Amygdala (tissue), 56 donors: ENCODE results near the gene CCDC142.
A peak's percentile ranks its signal among the peaks of the same experiment; 100 is the strongest.

Experiments
- DNase-seq, 56 donors: peaks; one replicate each; lab custom pipeline; 2025; lab: John Stamatoyannopoulos, UW

Gene CCDC142

GRCh38 chr2:74515271-74515980 lies 32.6 kb upstream of the CCDC142 start:
- no peak for DNase-seq

DNA sequence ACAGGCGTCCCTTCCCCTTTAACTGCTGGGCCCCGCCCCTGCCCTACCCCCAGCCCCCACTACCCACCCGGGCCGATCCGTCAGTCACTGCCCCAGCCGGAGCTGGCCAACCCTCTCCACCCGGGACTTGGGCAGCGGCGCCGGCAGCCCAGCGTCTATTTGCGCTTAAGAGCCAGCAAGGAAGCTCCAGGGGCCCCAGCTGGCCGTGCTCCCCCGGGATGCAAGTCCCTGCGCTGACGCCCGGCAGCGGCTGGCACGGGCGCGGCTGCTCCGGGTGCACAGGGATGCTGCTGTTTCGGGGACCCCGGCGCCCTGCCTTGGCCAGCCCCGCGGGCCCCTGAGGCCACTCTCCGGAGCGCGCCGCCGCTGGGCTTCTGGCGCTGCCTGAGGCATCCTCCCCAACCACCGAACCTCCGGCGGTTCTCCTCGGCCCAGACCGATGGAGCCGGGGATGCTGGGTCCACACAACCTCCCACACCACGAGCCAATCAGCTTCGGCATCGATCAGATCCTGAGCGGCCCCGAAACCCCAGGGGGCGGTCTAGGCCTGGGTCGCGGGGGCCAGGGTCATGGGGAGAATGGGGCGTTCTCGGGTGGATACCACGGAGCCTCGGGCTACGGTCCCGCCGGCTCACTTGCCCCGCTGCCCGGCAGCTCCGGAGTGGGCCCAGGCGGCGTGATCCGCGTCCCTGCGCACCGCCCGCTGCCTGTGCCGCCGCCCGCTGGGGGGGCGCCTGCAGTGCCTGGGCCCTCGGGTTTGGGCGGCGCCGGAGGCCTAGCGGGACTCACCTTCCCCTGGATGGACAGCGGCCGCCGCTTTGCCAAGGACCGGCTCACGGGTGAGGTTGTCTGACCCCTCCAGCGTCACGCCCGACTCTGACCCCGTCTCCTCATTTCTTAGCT lies 31.8 kb upstream of the CCDC142 start, which contains the start of gene TLX2:
Gene TLX2, plus strand, starts transcription at position 83 of the 903 bp plus-strand sequence. Its CDS starts 357 bp downstream, at position 440.
- DNase-seq: no peak

- no peak for DNase-seq
Measured at GRCh38 chr2:74513605-74514367, 31.0 kb upstream of the CCDC142 start.

DNA sequence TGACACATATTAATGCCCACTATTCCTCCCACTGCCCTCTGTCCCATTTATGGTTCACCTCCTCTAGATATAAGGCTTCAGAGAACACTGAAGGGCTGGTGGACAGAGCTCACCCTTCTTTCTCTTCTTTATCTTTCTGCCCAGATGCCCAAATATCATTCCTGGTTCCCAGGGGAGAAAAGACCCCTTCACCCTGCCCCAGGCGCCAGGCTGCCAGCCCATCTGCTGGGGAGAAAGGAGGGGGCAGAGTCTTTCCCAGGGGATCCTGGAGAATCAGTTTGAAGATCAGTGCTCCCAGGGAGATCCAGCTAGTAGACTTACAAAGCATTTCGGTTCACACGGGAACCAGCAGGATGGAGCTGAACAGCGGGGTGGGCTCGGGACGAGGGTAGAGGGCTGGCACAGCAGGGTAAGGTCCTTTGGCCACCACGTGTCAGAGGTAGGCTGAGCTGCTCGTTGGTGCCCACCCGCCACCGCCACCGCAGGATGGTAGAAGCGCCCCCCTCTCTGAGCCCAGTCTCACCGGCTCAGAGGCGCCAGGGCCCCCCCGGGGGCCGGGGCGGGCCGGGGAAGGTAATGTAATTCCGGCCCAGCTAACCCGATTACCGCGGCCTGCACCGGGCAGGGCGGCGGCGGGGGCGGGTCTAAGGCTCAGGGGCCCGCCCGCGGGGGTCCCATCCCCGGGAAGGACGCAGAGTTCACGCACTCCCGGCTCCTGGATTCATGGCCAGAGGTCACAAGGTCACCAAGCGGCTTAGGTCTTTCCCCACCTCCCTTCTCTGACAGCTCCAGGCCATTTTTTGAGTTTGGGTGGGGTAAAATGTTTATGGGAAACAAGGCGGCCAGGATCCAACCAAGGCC lies 30.2 kb upstream of the CCDC142 start:
- no peak for DNase-seq

DNA sequence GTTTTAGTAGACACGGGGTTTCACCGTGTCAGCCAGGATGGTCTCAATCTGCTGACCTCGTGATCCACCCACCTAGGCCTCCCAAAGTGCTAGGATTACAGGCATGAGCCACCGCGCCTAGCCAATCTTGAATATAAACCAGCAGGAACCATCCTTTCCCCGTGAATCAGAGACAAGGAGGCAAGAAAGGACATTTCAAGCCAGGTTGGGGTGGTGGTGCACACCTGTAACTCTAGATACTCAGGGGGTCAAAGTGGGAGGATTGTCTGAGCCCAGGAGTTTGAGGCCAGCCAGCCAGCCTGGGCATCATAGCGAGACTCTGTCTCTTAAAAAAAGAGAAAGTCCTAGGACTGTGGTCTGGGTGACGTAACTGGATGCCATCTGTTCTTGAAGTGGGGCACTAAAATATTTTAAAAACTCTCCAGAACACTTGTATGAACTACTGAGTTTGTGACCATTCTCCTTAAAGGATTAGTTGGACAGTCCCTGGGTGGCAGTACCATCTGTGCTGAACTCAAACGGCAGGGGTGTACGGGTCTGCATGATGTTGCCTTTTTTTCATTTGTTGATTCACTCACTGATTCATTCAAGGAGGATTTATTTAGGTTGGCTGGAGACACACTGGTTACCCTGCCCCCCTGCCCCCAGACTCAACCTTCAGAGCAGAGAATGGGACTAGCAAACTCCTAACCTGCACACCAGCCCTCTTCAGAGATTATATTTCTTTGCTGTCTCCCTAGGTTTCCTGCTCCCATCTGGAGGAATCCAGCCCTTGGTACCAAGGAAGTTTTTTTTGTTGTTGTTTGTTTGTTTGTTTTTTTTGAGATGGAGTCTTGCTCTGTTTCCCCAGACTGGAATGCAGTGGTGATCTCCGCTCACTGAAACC lies 28.5 kb upstream of the CCDC142 start:
- no peak for DNase-seq

GRCh38 chr2:74510272-74510671 lies 27.5 kb upstream of the CCDC142 start:
- no peak for DNase-seq

DNA sequence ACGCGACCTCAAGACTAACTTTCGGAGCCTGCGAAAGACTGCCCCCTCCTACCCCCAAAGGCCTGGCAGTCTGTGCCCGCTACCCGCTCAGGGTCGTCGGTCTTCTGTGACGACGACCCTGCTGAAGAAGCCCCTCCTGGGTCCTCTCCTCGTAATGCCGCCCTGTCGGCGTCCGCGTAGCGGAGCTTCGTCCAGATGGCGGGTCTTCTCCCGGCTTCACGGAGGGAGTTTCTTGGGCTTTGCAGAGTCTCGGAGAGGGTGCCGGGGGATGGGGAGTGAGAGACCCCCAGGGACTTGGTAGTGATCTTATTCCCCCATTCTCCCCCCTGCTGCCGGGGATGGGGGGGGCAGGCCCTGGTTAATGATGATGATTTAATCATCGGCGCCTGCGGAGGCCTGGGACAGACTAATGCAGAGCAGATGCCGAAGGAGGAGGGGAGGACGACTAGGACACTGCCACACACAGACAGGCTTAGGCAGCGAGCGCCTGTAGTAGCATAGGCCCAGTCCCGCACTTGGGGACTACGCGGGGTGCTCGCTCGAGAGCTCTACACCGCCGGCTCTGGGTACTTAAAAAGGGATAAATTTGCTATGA lies 25.2 kb upstream of the CCDC142 start:
- peak in 25 of 56 donors; percentile 5 to 60 (median 35) for DNase-seq

GRCh38 chr2:74507145-74507925 lies 24.5 kb upstream of the CCDC142 start, which contains the start of gene PCGF1:
Gene PCGF1, minus strand, starts transcription at chr2:74507695. Its CDS starts 27 bp downstream, at chr2:74507668.
- peak; percentile 61 to 99 (median 94) for DNase-seq

- DNase-seq: no peak
Measured at GRCh38 chr2:74505448-74506246, 22.8 kb upstream of the CCDC142 start.

- no peak for DNase-seq
Measured at GRCh38 chr2:74504591-74504990, 21.8 kb upstream of the CCDC142 start.

GRCh38 chr2:74503506-74504475 lies 21.0 kb upstream of the CCDC142 start:
- DNase-seq: no peak

GRCh38 chr2:74502720-74503505 lies 20.1 kb upstream of the CCDC142 start:
- DNase-seq: peak in 1 of 56 donors; percentile 7

- no peak for DNase-seq
Measured at GRCh38 chr2:74502147-74502719, 19.4 kb upstream of the CCDC142 start.
